SKM-1 treated with dmso at 0.1 percent for 144 hours (cell line): ENCODE results near the gene ZNF776.
"Not testable (repeated sequence)": the region's sequence is repeated elsewhere in the genome, so short reads cannot be mapped to it uniquely, and the experiment has no call there.

ENCODE experiments used
- DNase-seq: peaks from one replicate; lab custom pipeline; 2025; ENCODE audit not compliant: unreplicated experiment; lab: John Stamatoyannopoulos, UW

The ZNF776 gene

GRCh38 chr19:57746580-57747471, at the start of gene ZNF776:
Gene ZNF776 (plus strand): TSS chr19:57746815. CDS start chr19:57747059, 244 bp downstream.
- DNase-seq = peak; percentile 65

GRCh38 chr19:57701625-57702024, 45.0 kb upstream of the ZNF776 start:
- DNase-seq = no peak

GRCh38 chr19:57706346-57706745, 40.3 kb upstream of the ZNF776 start:
- no peak for DNase-seq

- DNase-seq = no peak
Measured at GRCh38 chr19:57708641-57709361, 37.8 kb upstream of the ZNF776 start, which contains the start of gene ZNF154. Gene ZNF154 (minus strand): TSS chr19:57709204. CDS start chr19:57708971, 233 bp downstream.

DNA sequence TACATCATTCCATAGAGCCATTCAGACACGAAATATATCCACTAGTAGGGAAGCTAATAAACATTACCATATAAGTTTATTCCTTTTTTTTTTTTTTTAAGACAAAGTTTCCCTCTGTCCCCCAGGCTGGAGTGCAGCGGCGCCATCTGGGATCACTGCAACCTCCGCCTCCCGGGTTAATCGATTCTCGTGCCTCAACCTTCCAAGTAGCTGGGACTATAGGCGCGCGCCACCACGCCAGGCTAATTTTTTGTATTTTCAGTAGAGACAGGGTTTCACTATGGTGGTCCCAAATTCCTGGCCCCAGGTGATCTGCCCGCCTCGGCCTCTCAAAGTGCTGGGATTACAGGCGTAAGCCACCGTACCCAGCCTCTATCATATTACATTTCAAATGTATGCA, 37.0 kb upstream of the ZNF776 start:
- DNase-seq = no peak

GRCh38 chr19:57712222-57712621, 34.4 kb upstream of the ZNF776 start:
- DNase-seq = no peak

- no peak for DNase-seq
Measured at GRCh38 chr19:57719424-57719823, 27.2 kb upstream of the ZNF776 start.

- DNase-seq = no peak
Measured at GRCh38 chr19:57719901-57720519, 26.6 kb upstream of the ZNF776 start.

DNA sequence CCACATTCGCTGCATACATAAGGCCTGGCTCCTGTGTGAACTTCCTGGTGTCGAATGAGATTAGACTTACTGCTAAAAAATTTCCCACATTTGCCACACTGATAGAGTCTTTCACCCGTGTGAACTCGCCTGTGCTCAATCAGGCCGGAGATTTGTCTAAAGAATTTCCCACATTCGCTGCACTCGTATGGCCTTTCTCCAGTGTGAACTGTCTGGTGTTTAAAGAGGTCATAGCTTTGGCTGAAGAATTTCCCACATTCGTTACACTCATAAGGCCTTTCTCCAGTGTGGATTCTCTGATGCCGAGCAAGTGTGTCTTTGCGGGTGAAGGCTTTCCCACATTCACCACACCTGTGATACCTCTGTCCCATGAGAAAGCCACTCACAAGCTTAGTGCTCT, 25.7 kb upstream of the ZNF776 start:
- DNase-seq = no peak

DNA sequence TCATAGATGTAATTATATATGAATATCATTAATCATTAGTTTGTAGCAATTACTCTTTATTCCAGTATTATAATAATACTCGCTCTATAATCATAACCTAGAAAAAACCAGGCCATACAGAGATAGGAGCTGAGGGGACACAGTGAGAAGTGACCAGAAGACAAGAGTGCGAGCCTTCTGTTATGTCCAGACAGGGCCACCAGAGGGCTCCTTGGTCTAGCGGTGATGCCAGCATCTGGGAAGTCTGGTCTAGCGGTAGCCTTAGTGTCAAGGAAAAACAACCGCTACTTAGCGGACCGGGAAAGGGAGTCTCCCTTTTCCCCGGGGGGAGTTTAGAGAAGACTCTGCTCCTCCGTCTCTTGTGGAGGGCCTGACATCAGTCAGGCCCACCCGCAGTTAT, 8.3 kb upstream of the ZNF776 start:
- DNase-seq = not testable (repeated sequence)

DNA sequence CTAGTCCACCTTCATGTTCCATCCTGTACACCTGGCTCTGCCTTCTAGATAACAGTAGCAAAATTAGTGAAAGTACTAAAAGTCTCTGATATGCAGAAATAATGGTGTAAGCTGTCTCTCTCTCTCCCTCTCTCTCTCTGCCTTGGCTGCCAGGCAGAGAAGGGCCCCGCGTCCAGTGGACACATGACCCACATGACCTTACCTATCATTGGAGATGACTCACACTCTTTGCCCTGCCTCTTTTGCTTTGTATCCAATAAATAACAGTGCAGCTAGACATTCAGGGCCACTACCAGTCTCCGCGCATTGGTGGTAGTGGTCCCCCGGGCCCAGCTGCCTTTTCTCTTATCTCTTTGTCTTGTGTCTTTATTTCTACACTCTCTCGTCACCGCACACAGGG, 7.8 kb upstream of the ZNF776 start:
- DNase-seq = not testable (repeated sequence)

- DNase-seq = no peak
Measured at GRCh38 chr19:57747472-57747807, 825 bp downstream of the ZNF776 start.

DNA sequence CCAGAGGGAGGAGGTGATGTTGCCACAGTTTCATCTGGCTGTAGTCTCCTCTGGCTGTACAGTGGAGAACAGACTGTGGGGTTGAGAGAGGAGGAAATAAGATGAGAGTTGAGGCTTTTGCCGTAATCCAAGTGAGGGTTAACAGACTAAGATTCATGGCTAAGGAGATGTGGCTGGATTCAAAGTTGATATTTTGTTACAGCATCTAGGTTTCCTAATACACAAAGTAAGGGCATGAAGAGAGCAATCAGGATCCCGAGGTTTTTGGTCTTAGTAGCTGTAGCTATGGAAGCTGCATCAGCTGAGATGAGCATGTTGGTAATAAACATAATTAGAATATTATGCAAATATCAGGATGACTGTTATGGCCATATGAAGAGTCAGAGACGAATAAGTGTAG, 1.4 kb downstream of the ZNF776 start:
- no peak for DNase-seq

DNA sequence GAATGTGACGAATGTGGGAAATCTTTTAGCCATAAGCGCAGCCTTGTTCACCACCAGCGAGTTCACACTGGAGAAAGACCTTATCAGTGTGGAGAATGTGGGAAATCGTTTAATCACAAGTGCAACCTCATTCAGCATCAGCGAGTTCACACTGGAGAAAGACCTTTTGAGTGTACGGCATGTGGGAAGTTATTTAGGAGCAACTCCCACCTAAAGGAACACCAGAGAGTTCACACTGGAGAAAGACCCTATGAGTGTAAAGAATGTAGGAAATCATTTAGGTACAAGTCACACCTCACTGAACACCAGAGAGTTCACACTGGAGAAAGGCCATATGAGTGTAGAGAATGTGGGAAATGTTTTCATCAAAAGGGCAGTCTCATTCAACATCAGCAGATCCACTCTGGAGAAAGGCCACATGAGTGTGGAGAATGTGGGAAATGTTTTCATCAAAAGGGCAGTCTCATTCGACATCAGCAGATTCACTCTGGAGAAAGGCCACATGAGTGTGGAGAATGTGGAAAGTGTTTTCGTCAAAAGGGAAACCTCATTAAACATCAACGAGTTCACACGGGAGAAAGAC, 7.6 kb downstream of the ZNF776 start:
- DNase-seq = no peak

- DNase-seq = no peak
Measured at GRCh38 chr19:57755031-57755430, 8.4 kb downstream of the ZNF776 start.

GRCh38 chr19:57757941-57758340, 11.3 kb downstream of the ZNF776 start:
- DNase-seq = no peak

GRCh38 chr19:57759096-57759495, 12.5 kb downstream of the ZNF776 start:
- DNase-seq = no peak

GRCh38 chr19:57769345-57770131, 22.9 kb downstream of the ZNF776 start, which contains the start of gene ZNF586:
Gene ZNF586 (plus strand): TSS chr19:57769676. CDS start chr19:57769843, 167 bp downstream.
- DNase-seq = peak; percentile 38

- DNase-seq = no peak
Measured at GRCh38 chr19:57771417-57771816, 24.8 kb downstream of the ZNF776 start.

DNA sequence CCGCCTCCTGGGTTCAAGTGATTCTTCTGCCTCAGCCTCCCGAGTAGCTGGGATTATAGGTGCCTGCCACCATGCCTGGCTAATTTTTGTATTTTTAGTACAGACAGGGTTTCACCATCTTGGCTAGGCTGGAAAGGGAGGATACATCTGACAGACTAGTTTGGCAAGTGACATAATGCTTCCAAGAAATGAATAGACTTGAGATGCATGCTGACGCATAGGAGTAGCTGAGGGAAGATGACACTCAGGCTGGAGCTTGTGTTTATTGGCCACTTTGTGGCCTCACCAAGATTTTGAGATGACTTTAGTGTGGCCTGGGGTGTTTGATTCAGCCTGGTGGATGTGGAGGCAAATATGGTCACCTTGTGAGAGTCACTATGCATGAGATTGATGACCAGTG, 26.9 kb downstream of the ZNF776 start:
- no peak for DNase-seq
